Thymus (tissue), 11 donors: ENCODE results near the gene IFITM10. TPM values are rescaled to one million over a fixed set of nuclear protein-coding genes. Genes with fewer than 3 reads are reported as not detected.

ENCODE experiments used
- DNase-seq, 9 donors: peaks; one replicate each; pipeline ENCODE4 v3.0.0-alpha.2; 2013; ENCODE audit warnings: low spot score in 9 of 9, low read depth in 6 of 9, missing footprints in 1 of 9
- H3K27ac ChIP-seq, 2 donors: one replicate each; pipeline ENCODE4 v1.5.1; 2013; ENCODE audit warnings: control low read depth in 1 of 2, low read depth in 1 of 2, low read length in 1 of 2, mild to moderate bottlenecking in 1 of 2, moderate library complexity in 1 of 2
- H3K27me3 ChIP-seq, 2 donors: one replicate each; pipeline ENCODE4 v1.5.1; 2013; ENCODE audit warnings: low read length in 1 of 2; ENCODE audit not compliant: control insufficient read depth in 2 of 2, insufficient read depth in 1 of 2
- H3K36me3 ChIP-seq, 2 donors: one replicate each; pipeline ENCODE4 v1.5.1; 2013; ENCODE audit warnings: low read length in 1 of 2, mild to moderate bottlenecking in 1 of 2, moderate library complexity in 1 of 2; ENCODE audit not compliant: control insufficient read depth in 2 of 2, insufficient read depth in 2 of 2
- H3K4me1 ChIP-seq, 2 donors: one replicate each; pipeline ENCODE4 v1.5.1; 2013; ENCODE audit warnings: low read length in 2 of 2; ENCODE audit not compliant: control insufficient read depth in 2 of 2, insufficient read depth in 2 of 2
- H3K4me3 ChIP-seq, 2 donors: one replicate each; pipeline ENCODE4 v1.5.1; 2013; ENCODE audit warnings: low read length in 2 of 2, control low read depth in 1 of 2, mild to moderate bottlenecking in 1 of 2
- H3K9me3 ChIP-seq, 2 donors: one replicate each; pipeline ENCODE4 v1.5.1; 2013; ENCODE audit warnings: low read length in 1 of 2, mild to moderate bottlenecking in 1 of 2; ENCODE audit not compliant: control insufficient read depth in 2 of 2, insufficient read depth in 1 of 2
- WGBS: extraction: QIAGEN DNeasy Blood & Tissue Kit; methylation state at CpG from one replicate; pipeline ENCODE4 v1.1.7; 2013; 5-methylcytosine and 5-hydroxymethylcytosine counted together
- polyA plus RNA-seq: library from polyadenylated mRNA; stranded (reverse); fragments of 200-250 nt; gene quantifications from one replicate; pipeline ENCODE4 v1.2.3, GENCODE V29; 2013
- total RNA-seq: library from RNA; stranded (reverse); fragments of 120-200 nt; gene quantifications from one replicate; pipeline ENCODE4 v1.2.4, GENCODE V29; 2013
- donor health status: healthy.

The IFITM10 gene
- total and polyA plus RNA-seq, 2 donors = 0.14 to 0.80 TPM

DNA sequence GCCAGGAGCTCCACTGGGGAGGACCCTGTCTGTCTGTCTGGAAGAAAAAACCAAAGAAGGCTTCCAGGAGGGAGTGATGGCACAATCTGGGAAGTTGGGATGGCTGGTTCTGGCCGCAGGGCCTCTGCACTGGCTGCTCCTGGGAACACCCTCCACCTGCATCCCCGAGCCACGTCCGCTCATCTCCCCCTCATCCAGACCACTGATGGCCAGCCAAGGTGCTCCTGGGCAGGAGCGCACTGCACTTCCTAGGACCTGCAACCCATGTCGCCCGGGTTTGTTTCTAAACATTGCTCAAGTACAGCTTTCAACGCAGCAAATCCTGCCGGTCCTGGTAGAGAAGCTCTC is 4.9 kb upstream of the IFITM10 start:
- peaks cover under 1 to 10% of the 10 kb centered on the region in 2 donors for H3K27me3 ChIP-seq
- no peak for DNase-seq
- peaks cover 39 to 66% of the 10 kb centered on the region in 2 donors for H3K4me1 ChIP-seq
- peaks cover 46 to 47% of the 10 kb centered on the region in 2 donors for H3K36me3 ChIP-seq
- 88% methylated on average over 9 of the region's 9 CpGs for WGBS
- no peak overlapping the region for H3K4me3 ChIP-seq
- peak overlapping the region; percentile 10 to 79 for H3K27ac ChIP-seq
- H3K9me3 ChIP-seq = peaks cover 0 to 5% of the 10 kb centered on the region in 2 donors

GRCh38 chr11:1754376-1755150 is 4.2 kb upstream of the IFITM10 start:
- H3K27me3 ChIP-seq = peaks cover 8 to 17% of the 10 kb centered on the region in 2 donors
- peaks cover 0 to under 1% of the 10 kb centered on the region in 2 donors for H3K9me3 ChIP-seq
- peaks cover 41 to 47% of the 10 kb centered on the region in 2 donors for H3K36me3 ChIP-seq
- no peak overlapping the region for H3K4me3 ChIP-seq
- 93% methylated on average over 8 of the region's 8 CpGs for WGBS
- no peak overlapping the region for H3K27ac ChIP-seq
- peaks cover 39 to 59% of the 10 kb centered on the region in 2 donors for H3K4me1 ChIP-seq
- no peak for DNase-seq

DNA sequence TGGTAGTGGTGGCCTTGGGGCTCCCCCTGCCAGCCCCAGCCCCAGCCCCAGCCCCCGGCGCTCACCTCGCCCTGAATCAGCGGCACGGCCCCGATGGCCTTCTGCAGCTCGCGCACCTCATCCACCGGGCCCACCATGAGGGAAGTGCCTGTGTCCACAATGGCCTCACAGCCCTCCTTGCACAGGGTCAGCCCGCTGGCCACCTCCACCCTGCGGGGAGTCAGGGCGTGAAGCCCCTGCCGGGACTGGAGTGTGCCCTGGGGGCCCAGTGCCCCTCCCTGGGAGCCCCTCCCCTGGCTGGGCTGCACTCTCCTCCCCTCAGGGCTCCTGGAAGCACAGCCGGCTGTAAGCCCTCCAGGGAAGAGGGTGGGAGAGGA is 3.5 kb upstream of the IFITM10 start:
- H3K36me3 ChIP-seq = peaks cover 40 to 42% of the 10 kb centered on the region in 2 donors
- H3K27me3 ChIP-seq = peaks cover 15 to 23% of the 10 kb centered on the region in 2 donors
- no peaks in the 10 kb centered on the region for H3K9me3 ChIP-seq
- H3K27ac ChIP-seq = no peak overlapping the region
- 95% methylated on average over 14 of the region's 14 CpGs for WGBS
- H3K4me1 ChIP-seq = peaks cover 38 to 52% of the 10 kb centered on the region in 2 donors
- no peak overlapping the region for H3K4me3 ChIP-seq
- DNase-seq = no peak

- 85% methylated on average over 38 of the region's 38 CpGs for WGBS
- DNase-seq = no peak
- Histone ChIP-seq H3K4me1 (peaks cover 34 to 49% of the 10 kb centered on the region in 2 donors), H3K4me3 (no peak overlapping the region), H3K9me3 (no peaks in the 10 kb centered on the region), H3K27ac (peak overlapping the region in 1 of 2 donors; percentile 20), H3K27me3 (peaks cover 20 to 28% of the 10 kb centered on the region in 2 donors), H3K36me3 (peaks cover 36 to 38% of the 10 kb centered on the region in 2 donors)
These were observed 3.0 kb upstream of the IFITM10 start for GRCh38 chr11:1753229-1753928.

DNA sequence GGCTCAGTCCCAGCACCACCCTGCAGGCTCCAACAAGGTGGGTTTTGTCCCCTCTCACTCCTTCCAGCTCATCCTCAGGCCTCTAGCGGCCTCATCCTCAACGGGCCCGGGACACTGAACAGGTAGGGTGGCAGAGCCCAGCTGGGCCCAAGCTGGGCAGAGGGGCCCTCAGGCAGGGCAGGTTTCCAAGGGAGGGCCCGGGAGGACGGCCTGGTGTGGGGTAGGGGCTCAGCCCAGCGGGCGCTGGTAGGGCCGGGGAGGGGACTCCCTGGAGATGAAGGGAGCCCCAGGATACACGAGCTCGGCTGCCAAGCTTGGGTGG is 2.5 kb upstream of the IFITM10 start:
- H3K27ac ChIP-seq = peak overlapping the region in 1 of 2 donors; percentile 20
- H3K4me3 ChIP-seq = no peak overlapping the region
- WGBS = 84% methylated on average over 10 of the region's 10 CpGs
- peaks cover 36 to 38% of the 10 kb centered on the region in 2 donors for H3K36me3 ChIP-seq
- peaks cover 25 to 34% of the 10 kb centered on the region in 2 donors for H3K27me3 ChIP-seq
- DNase-seq = no peak
- H3K9me3 ChIP-seq = no peaks in the 10 kb centered on the region
- peaks cover 30 to 43% of the 10 kb centered on the region in 2 donors for H3K4me1 ChIP-seq

- no peaks in the 10 kb centered on the region for H3K9me3 ChIP-seq
- 89% methylated on average over 24 of the region's 24 CpGs for WGBS
- DNase-seq = no peak
- peaks cover 36 to 38% of the 10 kb centered on the region in 2 donors for H3K36me3 ChIP-seq
- H3K27ac ChIP-seq = no peak overlapping the region
- H3K4me1 ChIP-seq = peaks cover 24 to 37% of the 10 kb centered on the region in 2 donors
- peaks cover 27 to 40% of the 10 kb centered on the region in 2 donors for H3K27me3 ChIP-seq
- no peak overlapping the region for H3K4me3 ChIP-seq
These were observed 1.9 kb upstream of the IFITM10 start for GRCh38 chr11:1751999-1752906.

DNA sequence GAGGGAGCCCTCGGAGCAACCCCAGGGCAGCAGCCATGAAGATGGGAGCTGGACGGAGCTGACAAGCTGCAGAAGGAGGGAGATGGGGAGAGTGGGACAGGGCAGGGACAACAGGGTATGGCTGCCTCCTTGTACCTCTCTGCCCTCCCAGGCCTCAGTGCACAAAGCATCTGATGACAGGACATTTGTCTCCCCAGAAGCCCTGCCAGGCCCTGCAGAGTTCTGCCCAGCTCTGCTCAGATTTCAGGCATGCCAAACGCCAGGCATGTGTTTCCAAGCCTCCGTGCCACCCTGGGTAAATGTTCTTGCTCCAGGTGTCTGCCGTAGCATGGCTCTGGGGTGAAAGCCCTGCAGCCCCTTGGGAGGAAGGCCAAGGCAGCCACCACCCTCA is 1.1 kb upstream of the IFITM10 start:
- H3K36me3 ChIP-seq = peaks cover 31% of the 10 kb centered on the region in 2 donors
- H3K27ac ChIP-seq = no peak overlapping the region
- no peak for DNase-seq
- H3K27me3 ChIP-seq = peaks cover 33 to 47% of the 10 kb centered on the region in 2 donors
- H3K4me3 ChIP-seq = no peak overlapping the region
- 87% methylated on average over 5 of the region's 5 CpGs for WGBS
- H3K4me1 ChIP-seq = peaks cover 16 to 30% of the 10 kb centered on the region in 2 donors
- H3K9me3 ChIP-seq = peaks cover 0 to under 1% of the 10 kb centered on the region in 2 donors

- Histone ChIP-seq H3K4me3 (no peak overlapping the region), H3K36me3 (peaks cover 29 to 31% of the 10 kb centered on the region in 2 donors), H3K9me3 (peaks cover 0 to 4% of the 10 kb centered on the region in 2 donors), H3K4me1 (peaks cover 11 to 25% of the 10 kb centered on the region in 2 donors), H3K27me3 (peaks cover 33 to 49% of the 10 kb centered on the region in 2 donors), H3K27ac (no peak overlapping the region)
- no peak for DNase-seq
- 67% methylated on average over 14 of the region's 14 CpGs for WGBS
These were observed 590 bp upstream of the IFITM10 start for GRCh38 chr11:1750840-1751530.
